HUES64 (cell line): ENCODE data around the gene UBE2L3.
"Not testable (repeated sequence)": the region's sequence is repeated elsewhere in the genome, so short reads cannot be mapped to it uniquely, and the experiment has no call there.

ENCODE experiments used
- H3K27ac ChIP-seq: 2 replicates; pipeline ENCODE4 v1.7.0; 2013; ENCODE audit warnings: low read depth, low read length, inconsistent platforms
- H3K27me3 ChIP-seq: 2 replicates; pipeline ENCODE4 v1.6.1; 2013; ENCODE audit warnings: mild to moderate bottlenecking, low read length; ENCODE audit not compliant: insufficient read depth
- H3K36me3 ChIP-seq: 2 replicates; pipeline ENCODE4 v1.6.1; 2013; ENCODE audit warnings: mild to moderate bottlenecking, low read length; ENCODE audit not compliant: insufficient read depth
- H3K4me1 ChIP-seq: 2 replicates; pipeline ENCODE4 v1.6.1; 2013; ENCODE audit warnings: mild to moderate bottlenecking, low read length, moderate library complexity; ENCODE audit not compliant: insufficient read depth
- H3K4me3 ChIP-seq: 2 replicates; pipeline ENCODE4 v1.5.1; 2013; ENCODE audit warnings: mild to moderate bottlenecking, low read length, moderate library complexity
- H3K9ac ChIP-seq: 2 replicates; pipeline ENCODE4 v1.6.1; 2013; ENCODE audit warnings: mild to moderate bottlenecking, low read depth, low read length
- H3K9me3 ChIP-seq: 2 replicates; pipeline ENCODE4 v1.6.1; 2013; ENCODE audit warnings: low read depth, low read length; ENCODE audit not compliant: insufficient read depth
- WGBS: fragments of 150-250, 120-280 bp; methylation state at CpG from one replicate; pipeline ENCODE4 v1.1.7; 2013; ENCODE audit warnings: missing lambda C conversion rate; 5-methylcytosine and 5-hydroxymethylcytosine counted together

Gene UBE2L3

GRCh38 chr22:21633481-21633880, 66.0 kb downstream of the UBE2L3 start:
- Histone ChIP-seq H3K27ac (no peak overlapping the region), H3K4me1 (no peaks in the 10 kb centered on the region), H3K9me3 (no peaks in the 10 kb centered on the region), H3K4me3 (no peak overlapping the region), H3K36me3 (0 out of 2 replicates have a peak, but pooled peaks cover under 1% of the 10 kb centered on the region), H3K27me3 (no peaks in the 10 kb centered on the region), H3K9ac (no peak overlapping the region)
- 86% methylated on average over 4 of the region's 4 CpGs for WGBS

- Histone ChIP-seq H3K27me3 (no peaks in the 10 kb centered on the region), H3K4me1 (no peaks in the 10 kb centered on the region), H3K9me3 (no peaks in the 10 kb centered on the region), H3K9ac (no peak overlapping the region), H3K4me3 (no peak overlapping the region), H3K36me3 (no peaks in the 10 kb centered on the region), H3K27ac (no peak overlapping the region)
- WGBS: 92% methylated on average over 16 of the region's 16 CpGs
Measured at GRCh38 chr22:21634081-21634480, 66.6 kb downstream of the UBE2L3 start.

GRCh38 chr22:21634844-21635243, 67.3 kb downstream of the UBE2L3 start:
- no peaks in the 10 kb centered on the region for H3K9me3 ChIP-seq
- no peak overlapping the region for H3K27ac ChIP-seq
- WGBS: 90% methylated on average over 19 of the region's 19 CpGs
- H3K9ac ChIP-seq: no peak overlapping the region
- H3K36me3 ChIP-seq: no peaks in the 10 kb centered on the region
- no peaks in the 10 kb centered on the region for H3K27me3 ChIP-seq
- H3K4me3 ChIP-seq: no peak overlapping the region
- no peaks in the 10 kb centered on the region for H3K4me1 ChIP-seq

- Histone ChIP-seq H3K27ac (no peak overlapping the region), H3K36me3 (no peaks in the 10 kb centered on the region), H3K4me1 (no peaks in the 10 kb centered on the region), H3K27me3 (peaks cover 5% of the 10 kb centered on the region; the same call in 1 of the 2 replicates), H3K4me3 (no peak overlapping the region), H3K9me3 (no peaks in the 10 kb centered on the region), H3K9ac (no peak overlapping the region)
- WGBS: 87% methylated on average over 15 of the region's 15 CpGs
Measured at GRCh38 chr22:21635771-21636510, 68.4 kb downstream of the UBE2L3 start.

DNA sequence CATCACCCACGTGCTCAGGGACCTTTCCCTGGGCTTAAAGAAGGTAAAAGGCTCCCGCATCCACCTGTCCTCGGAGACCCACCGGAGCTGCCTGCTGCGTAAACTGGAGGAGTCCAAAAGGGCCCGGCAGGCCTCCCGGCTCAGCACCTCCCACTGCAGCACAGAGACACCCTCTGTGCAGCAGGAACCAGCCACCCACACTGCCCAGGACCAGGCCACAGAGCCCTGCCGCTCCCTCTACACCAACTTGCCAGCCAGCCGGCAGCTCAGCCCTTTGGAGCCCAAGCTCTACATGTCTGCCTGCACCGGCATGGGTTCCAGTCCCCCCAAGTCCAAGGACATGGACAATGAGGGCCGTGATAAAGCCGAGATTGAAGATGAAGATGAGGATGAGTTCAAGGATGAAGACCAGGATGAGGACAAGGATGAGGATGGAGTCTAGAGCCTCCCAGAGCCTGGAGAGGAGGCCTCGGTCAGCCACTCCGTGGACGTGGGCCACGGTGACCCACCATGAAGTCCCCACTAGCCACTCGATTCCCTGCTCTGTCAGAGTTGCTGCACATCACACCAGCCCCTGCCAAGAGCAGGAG, 69.2 kb downstream of the UBE2L3 start:
- H3K27ac ChIP-seq: no peak overlapping the region
- no peak overlapping the region for H3K9ac ChIP-seq
- WGBS: 92% methylated on average over 17 of the region's 17 CpGs
- H3K9me3 ChIP-seq: no peaks in the 10 kb centered on the region
- H3K27me3 ChIP-seq: peaks cover 6% of the 10 kb centered on the region; the same call in 1 of the 2 replicates
- no peak overlapping the region for H3K4me3 ChIP-seq
- no peaks in the 10 kb centered on the region for H3K4me1 ChIP-seq
- no peaks in the 10 kb centered on the region for H3K36me3 ChIP-seq

DNA sequence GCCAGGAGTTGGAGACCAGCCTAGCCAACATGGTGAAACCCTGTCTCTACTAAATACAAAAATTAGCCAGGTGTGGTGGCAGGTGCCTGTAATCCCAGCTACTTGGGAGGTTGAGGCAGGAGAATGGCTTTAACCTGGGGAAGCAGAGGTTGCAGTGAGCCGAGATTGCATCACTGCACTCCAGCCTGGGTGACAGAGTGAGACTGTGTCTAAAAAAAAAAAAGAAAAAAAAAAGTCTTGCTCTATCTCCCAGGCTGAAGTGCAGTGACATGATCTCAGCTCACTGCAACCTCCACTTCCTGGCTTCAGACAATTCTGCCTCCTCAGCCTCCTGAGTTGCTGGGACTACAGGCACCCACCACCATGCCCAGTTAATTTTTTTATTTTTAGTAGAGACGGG, 69.9 kb downstream of the UBE2L3 start:
- not testable (repeated sequence) for H3K9me3 ChIP-seq, H3K27ac ChIP-seq, H3K27me3 ChIP-seq, H3K4me1 ChIP-seq, H3K9ac ChIP-seq, H3K36me3 ChIP-seq, H3K4me3 ChIP-seq
- WGBS: 94% methylated on average over 2 of the region's 2 CpGs

- Histone ChIP-seq H3K4me1 (no peaks in the 10 kb centered on the region), H3K27ac (no peak overlapping the region), H3K4me3 (no peak overlapping the region), H3K36me3 (peaks cover 7% of the 10 kb centered on the region; the same call in 1 of the 2 replicates), H3K27me3 (peaks cover 6% of the 10 kb centered on the region; the same call in 1 of the 2 replicates), H3K9me3 (no peaks in the 10 kb centered on the region), H3K9ac (no peak overlapping the region)
- 88% methylated on average over 4 of the region's 4 CpGs for WGBS
Measured at GRCh38 chr22:21639359-21639758, 71.8 kb downstream of the UBE2L3 start.

GRCh38 chr22:21640810-21641209, 73.3 kb downstream of the UBE2L3 start:
- H3K9ac ChIP-seq: no peak overlapping the region
- 90% methylated on average over 5 of the region's 5 CpGs for WGBS
- H3K4me1 ChIP-seq: no peaks in the 10 kb centered on the region
- no peaks in the 10 kb centered on the region for H3K9me3 ChIP-seq
- H3K4me3 ChIP-seq: peak overlapping the region; percentile 64; the same call in 1 of the 2 replicates
- peaks cover 6% of the 10 kb centered on the region; the same call in 1 of the 2 replicates for H3K27me3 ChIP-seq
- no peak overlapping the region for H3K27ac ChIP-seq
- peaks cover 11% of the 10 kb centered on the region; the same call in 1 of the 2 replicates for H3K36me3 ChIP-seq

GRCh38 chr22:21641417-21641788, 73.9 kb downstream of the UBE2L3 start:
- Histone ChIP-seq H3K9ac (peak overlapping the region; percentile 78), H3K9me3 (no peaks in the 10 kb centered on the region), H3K4me1 (no peaks in the 10 kb centered on the region), H3K36me3 (peaks cover 15% of the 10 kb centered on the region; the same call in 1 of the 2 replicates), H3K4me3 (peak overlapping the region; percentile 64), H3K27ac (no peak overlapping the region), H3K27me3 (peaks cover 6% of the 10 kb centered on the region; the same call in 1 of the 2 replicates)
- 10% methylated on average over 9 of the region's 9 CpGs for WGBS

DNA sequence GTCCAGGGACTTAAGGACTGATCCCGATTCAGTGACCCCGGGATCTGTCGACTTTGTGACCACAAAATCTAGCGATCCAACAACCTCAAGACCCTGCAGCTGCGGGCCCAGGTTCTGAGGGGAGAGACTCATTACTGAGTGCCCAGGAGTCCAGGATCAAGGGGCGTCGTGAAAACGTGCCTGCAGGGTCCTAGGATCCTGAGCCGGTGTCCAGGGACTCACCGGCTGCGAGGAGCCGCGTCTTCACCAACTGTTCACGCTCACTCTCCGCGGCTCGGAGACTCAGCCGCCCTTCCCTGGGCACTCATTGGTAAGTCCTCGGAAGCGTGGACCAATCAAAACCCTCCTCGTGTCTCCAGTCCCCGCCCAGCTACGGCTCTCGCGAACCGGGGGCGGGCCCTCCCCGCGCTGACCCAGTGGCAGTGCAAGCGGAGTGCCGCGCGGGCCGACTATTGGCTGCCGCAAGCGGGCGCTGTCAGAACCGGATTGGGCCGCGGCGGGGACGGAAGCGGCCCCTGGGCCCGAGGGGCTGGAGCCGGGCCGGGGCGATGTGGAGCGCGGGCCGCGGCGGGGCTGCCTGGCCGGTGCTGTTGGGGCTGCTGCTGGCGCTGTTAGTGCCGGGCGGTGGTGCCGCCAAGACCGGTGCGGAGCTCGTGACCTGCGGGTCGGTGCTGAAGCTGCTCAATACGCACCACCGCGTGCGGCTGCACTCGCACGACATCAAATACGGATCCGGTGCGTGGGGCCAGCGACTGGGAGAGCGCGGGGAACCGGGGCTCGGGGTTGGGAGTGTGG, 74.5 kb downstream of the UBE2L3 start, which contains the start of gene SDF2L1:
Gene SDF2L1 (plus strand): TSS at position 514 of the 795 bp plus-strand sequence. CDS start 35 bp downstream, at position 549.
- Histone ChIP-seq H3K36me3 (peaks cover 15% of the 10 kb centered on the region; the same call in 1 of the 2 replicates), H3K4me1 (no peaks in the 10 kb centered on the region), H3K27ac (no peak within 1 kb of the TSS), H3K9me3 (no peaks in the 10 kb centered on the region), H3K9ac (peak within 1 kb of the TSS; percentile 86), H3K4me3 (peak within 1 kb of the TSS; percentile 64), H3K27me3 (peaks cover 6% of the 10 kb centered on the region; the same call in 1 of the 2 replicates)
- WGBS: under 1% methylated on average over 76 of the region's 76 CpGs
